OCI-LY3 (cell line): Measurements from ENCODE around the gene TBC1D1.
A peak's percentile ranks its signal among the peaks of the same experiment; 100 is the strongest.

Experiments used
- H2AFZ ChIP-seq: fragments of 200-600, 300-600 bp; shearing (Covaris generic); 2 replicates; pipeline ENCODE4 v1.6.0; 2014; ENCODE audit warnings: antibody characterized with exemption, low read depth, low read length
- H3K27ac ChIP-seq: fragments of 200-600, 300-600 bp; sonication (generic); 2 replicates; pipeline ENCODE4 v1.5.1; 2014; ENCODE audit warnings: mild to moderate bottlenecking, low read length, moderate library complexity, mixed read lengths
- H3K27me3 ChIP-seq: fragments of 200-600, 300-600 bp; sonication (generic); 2 replicates; pipeline ENCODE4 v1.6.1; 2014; ENCODE audit warnings: low read depth, low read length, mixed read lengths
- H3K36me3 ChIP-seq: fragments of 200-600, 300-600 bp; sonication (generic); replicated peaks from 2 replicates; pipeline ENCODE3; 2014; ENCODE audit warnings: low read depth, low read length, mixed read lengths
- H3K4me1 ChIP-seq: fragments of 300-600, 200-600 bp; sonication (generic); 2 replicates; pipeline ENCODE4 v1.6.1; 2014; ENCODE audit warnings: low read length, mixed read lengths
- H3K4me2 ChIP-seq: fragments of 200-600, 300-600 bp; sonication (generic); 2 replicates; pipeline ENCODE4 v1.6.1; 2014; ENCODE audit warnings: low read length, mixed read lengths
- H3K4me3 ChIP-seq: fragments of 300-600, 200-600 bp; sonication (generic); 2 replicates; pipeline ENCODE4 v1.5.1; 2014; ENCODE audit warnings: antibody characterized with exemption, mild to moderate bottlenecking, low read length, moderate library complexity
- H3K79me2 ChIP-seq: fragments of 300-600, 200-600 bp; shearing (Covaris generic); 2 replicates; pipeline ENCODE4 v1.6.1; 2014; ENCODE audit warnings: mild to moderate bottlenecking, low read length, mixed read lengths
- H3K9ac ChIP-seq: fragments of 300-600, 200-600 bp; shearing (Covaris generic); 2 replicates; pipeline ENCODE4 v1.6.0; 2014; ENCODE audit warnings: mild to moderate bottlenecking, low read length, moderate library complexity
- H3K9me3 ChIP-seq: fragments of 200-600, 300-600 bp; shearing (Covaris generic); 2 replicates; pipeline ENCODE4 v1.6.1; 2014; ENCODE audit warnings: low read length, mixed read lengths; ENCODE audit not compliant: insufficient read depth
- H4K20me1 ChIP-seq: fragments of 200-600, 300-600 bp; sonication (generic); 2 replicates; pipeline ENCODE4 v1.6.1; 2016; ENCODE audit warnings: low read length, mixed read lengths; ENCODE audit not compliant: insufficient read depth
- CTCF ChIP-seq: fragments of 200-600, 300-600 bp; sonication (generic); IDR thresholded peaks from 2 replicates; pipeline ENCODE4 v1.5.1; 2014; ENCODE audit warnings: antibody characterized with exemption, low read length, low read depth
- EZH2phosphoT487 ChIP-seq: fragments of 200-600 bp; shearing (Covaris generic); IDR thresholded peaks from 2 replicates; pipeline ENCODE4 v1.6.1; 2018; ENCODE audit warnings: antibody characterized with exemption, mixed run types, low read depth

TBC1D1 gene

GRCh38 chr4:38069271-38069760 is 178.4 kb downstream of the TBC1D1 start:
- H3K27ac ChIP-seq: no peak overlapping the region

GRCh38 chr4:38071801-38072431 is 181.0 kb downstream of the TBC1D1 start:
- H2AFZ ChIP-seq: no peak overlapping the region
- H3K36me3 ChIP-seq: peaks cover 4% of the 10 kb centered on the region
- H3K9me3 ChIP-seq: no peaks in the 10 kb centered on the region
- no peaks in the 10 kb centered on the region for H3K27me3 ChIP-seq
- no peak overlapping the region for H3K27ac ChIP-seq
- no peak overlapping the region for H3K9ac ChIP-seq
- H3K4me3 ChIP-seq: no peak overlapping the region
- TF ChIP-seq EZH2phosphoT487: no peak
- TF ChIP-seq CTCF: no peak
- H3K4me1 ChIP-seq: peaks cover 20% of the 10 kb centered on the region
- H3K79me2 ChIP-seq: no peaks in the 10 kb centered on the region
- peaks cover 6% of the 10 kb centered on the region; the same call in 1 of the 2 replicates for H4K20me1 ChIP-seq
- H3K4me2 ChIP-seq: no peak overlapping the region

More at GRCh38 chr4:38069271-38069760, 178.4 kb downstream of the TBC1D1 start:
- no peak overlapping the region for H2AFZ ChIP-seq
- no peaks in the 10 kb centered on the region for H3K27me3 ChIP-seq
- H3K9ac ChIP-seq: no peak overlapping the region
- no peaks in the 10 kb centered on the region for H3K9me3 ChIP-seq
- peaks cover 4% of the 10 kb centered on the region for H3K36me3 ChIP-seq
- peaks cover 6% of the 10 kb centered on the region; the same call in 1 of the 2 replicates for H4K20me1 ChIP-seq
- no peak overlapping the region for H3K4me3 ChIP-seq
- H3K4me2 ChIP-seq: no peak overlapping the region
- H3K79me2 ChIP-seq: no peaks in the 10 kb centered on the region
- H3K4me1 ChIP-seq: peaks cover 8% of the 10 kb centered on the region
- TF ChIP-seq CTCF: peak; percentile 72
- TF ChIP-seq EZH2phosphoT487: no peak

- Histone ChIP-seq H2AFZ (no peak overlapping the region), H3K4me3 (no peak overlapping the region), H3K4me2 (no peak overlapping the region), H3K9ac (no peak overlapping the region), H3K4me1 (peaks cover 15% of the 10 kb centered on the region), H3K27me3 (no peaks in the 10 kb centered on the region), H3K9me3 (no peaks in the 10 kb centered on the region), H3K27ac (no peak overlapping the region), H4K20me1 (peaks cover 6% of the 10 kb centered on the region; the same call in 1 of the 2 replicates), H3K36me3 (peaks cover 4% of the 10 kb centered on the region), H3K79me2 (no peaks in the 10 kb centered on the region)
- TF ChIP-seq EZH2phosphoT487 (no peak), CTCF (no peak)
Observed at GRCh38 chr4:38072578-38072977, 181.7 kb downstream of the TBC1D1 start.

GRCh38 chr4:38073596-38074234 is 182.8 kb downstream of the TBC1D1 start:
- Histone ChIP-seq H3K9me3 (no peaks in the 10 kb centered on the region), H2AFZ (no peak overlapping the region), H3K36me3 (peaks cover 4% of the 10 kb centered on the region), H3K27me3 (no peaks in the 10 kb centered on the region), H3K27ac (no peak overlapping the region), H3K4me2 (no peak overlapping the region), H3K4me3 (no peak overlapping the region), H4K20me1 (peaks cover 6% of the 10 kb centered on the region; the same call in 1 of the 2 replicates), H3K4me1 (peaks cover 15% of the 10 kb centered on the region), H3K9ac (no peak overlapping the region), H3K79me2 (no peaks in the 10 kb centered on the region)
- TF ChIP-seq EZH2phosphoT487 (no peak), CTCF (no peak)
